ENCODE measurements around the gene ARHGEF7.
"Not testable (repeated sequence)": the region's sequence is repeated elsewhere in the genome, so short reads cannot be mapped to it uniquely, and the experiment has no call there.

The ARHGEF7 gene

DNA sequence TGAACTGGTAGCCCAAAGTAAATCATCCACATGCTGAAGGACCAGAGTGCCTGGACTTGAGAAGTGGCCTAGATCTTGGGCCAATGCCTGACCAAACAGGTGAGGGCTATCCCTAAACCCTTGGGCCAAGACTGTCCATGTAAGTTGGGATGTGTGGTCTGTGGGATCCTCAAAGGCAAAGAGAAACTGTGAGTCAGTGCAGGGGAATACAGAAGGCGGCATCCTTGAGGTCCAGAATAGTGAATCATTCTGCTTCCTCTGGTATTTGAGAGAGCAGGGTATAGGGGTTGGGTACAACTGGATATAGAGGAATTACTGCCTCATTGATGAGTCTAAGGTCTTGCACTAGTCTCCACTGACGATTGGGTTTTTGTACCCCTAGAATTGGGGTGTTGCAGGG is 79.5 kb downstream of the ARHGEF7 start:
- not testable (repeated sequence) for DNase-seq (ENCODE audit: low read depth, low spot score)

DNA sequence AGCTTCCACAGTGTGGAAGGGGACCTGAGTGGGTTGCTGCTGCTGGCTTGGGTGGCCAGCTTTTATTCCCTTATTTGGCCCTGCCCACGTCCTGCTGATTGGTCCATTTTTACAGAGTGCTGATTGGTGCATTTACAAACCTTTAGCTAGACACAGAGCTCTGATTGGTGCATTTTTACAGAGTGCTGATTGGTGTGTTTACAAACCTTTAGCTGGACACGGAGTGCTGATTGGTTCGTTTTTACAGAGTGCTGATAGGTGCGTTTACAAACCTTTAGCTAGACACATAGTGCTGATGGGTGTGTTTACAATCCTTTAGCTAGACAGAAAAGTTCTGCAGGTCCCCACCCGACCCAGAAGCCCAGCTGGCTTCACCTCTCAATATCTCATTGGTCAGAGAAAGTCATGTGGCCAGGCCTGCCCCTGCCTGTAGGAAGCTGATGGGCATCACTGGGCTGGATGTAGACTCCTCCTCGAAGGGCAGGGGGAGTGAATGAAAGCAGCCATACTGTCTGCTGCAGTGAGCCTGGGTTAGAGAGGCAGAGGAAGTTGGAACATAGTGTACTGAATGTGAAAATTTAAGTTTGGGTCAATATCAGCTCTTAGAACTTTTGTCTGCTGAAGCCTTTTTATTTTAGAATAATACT is 83.7 kb downstream of the ARHGEF7 start:
- DNase-seq (ENCODE audit: low read depth, low spot score): not testable (repeated sequence)

DNA sequence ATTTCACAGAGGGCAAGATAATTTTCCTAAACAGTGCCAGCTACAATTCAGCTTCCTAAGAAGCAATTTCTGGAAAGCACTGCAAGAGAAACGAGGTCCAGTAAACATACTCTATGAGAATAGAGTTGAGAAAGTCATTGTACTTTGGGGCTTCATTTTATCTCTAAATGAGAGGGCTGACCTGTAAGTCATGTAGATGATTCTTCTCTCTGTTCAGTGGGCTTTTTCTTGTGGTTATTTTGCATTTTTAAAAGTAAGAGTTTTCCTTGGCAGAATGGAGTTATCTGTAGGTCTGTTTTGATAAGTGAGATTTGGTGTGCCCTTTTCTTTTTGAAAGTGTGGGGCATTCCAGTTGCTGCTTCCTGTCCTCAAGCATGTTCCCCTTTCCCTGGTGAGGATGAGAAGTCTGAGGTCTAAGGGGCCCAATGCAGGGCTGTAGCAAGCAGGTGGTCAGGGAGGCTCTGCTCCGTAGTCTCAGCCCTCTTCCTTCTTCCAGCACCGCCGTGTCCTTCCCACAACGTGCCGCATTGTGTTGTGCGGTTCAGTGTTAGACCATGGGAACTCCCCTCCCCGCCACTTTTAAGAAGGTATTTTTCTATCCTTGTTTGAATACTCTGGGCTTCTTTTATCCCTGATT is 86.3 kb downstream of the ARHGEF7 start:
- no peak for DNase-seq (ENCODE audit: low read depth, low spot score)

DNA sequence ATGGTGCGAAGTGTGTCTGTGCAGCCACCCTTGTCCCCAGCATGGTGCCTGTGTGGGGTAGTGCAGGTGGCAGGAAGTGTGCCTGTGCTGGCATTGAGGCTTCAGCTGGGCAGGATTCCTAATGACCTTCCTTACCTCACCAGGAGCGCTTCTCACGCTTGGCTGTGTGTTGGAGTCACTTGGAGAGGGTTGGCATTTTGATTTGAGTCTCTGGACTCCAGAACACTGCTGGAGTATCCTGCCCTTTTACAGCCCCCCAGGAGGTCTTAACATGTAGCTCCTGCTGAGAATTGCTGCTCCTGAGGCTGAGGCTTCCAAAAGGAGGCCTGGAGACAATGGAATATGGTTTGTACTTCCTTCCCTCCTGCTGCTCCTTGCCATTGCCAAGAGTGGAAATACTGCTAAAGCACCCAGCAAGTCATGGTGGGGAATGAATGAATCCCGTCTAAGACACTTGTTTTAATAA is 87.1 kb downstream of the ARHGEF7 start:
- DNase-seq (ENCODE audit: low read depth, low spot score): no peak

DNA sequence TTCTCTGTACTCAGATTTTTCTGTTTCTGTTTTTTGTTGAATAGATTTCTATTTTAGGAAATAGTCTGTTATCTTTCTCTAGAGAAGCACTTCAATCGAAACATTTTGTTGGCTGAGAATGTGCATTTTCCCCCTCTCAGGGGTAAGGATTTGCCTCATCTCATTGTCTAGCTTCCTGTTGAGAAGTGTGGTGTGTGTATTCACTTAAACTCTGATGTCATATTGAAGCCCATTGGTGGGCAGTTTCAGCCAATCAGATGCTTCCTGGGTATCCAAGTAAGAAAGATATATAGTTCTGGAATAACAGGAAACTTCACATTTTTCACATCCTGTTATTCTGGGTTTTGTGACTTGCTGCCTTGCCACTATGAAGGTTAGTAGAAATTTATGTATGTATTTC is 87.6 kb downstream of the ARHGEF7 start:
- DNase-seq (ENCODE audit: low read depth, low spot score): no peak

DNA sequence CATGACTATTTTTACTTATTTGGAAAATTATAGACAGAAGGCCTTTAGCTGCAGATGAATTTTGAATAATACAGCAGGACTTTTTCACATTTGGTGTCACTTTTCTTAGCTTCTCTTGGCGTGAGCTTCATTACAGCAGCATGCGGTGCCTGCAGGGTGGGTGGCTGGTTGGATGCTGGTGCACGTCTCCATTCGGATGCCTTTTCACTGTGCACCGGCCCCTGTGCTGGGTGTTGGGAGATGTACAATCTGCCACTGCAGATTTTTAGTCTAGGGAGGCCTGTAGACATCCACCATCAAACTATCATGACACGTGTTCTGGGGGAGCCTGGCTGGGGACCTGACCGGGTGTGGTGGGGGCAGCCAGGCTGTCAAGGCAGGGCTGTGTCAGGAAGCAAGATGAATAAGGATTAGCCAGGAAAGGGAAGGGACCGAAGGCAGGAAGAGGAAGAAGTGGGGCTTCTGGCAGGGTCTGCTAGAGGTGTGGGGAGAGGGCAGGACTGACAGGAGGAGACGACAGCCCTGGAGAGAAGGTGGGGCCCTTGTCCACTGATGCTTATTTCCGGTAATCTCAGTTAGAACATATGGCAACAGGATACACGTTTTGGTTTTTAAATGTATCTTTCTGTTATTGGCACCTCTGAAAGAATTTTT is 88.8 kb downstream of the ARHGEF7 start:
- DNase-seq (ENCODE audit: low read depth, low spot score): no peak

DNA sequence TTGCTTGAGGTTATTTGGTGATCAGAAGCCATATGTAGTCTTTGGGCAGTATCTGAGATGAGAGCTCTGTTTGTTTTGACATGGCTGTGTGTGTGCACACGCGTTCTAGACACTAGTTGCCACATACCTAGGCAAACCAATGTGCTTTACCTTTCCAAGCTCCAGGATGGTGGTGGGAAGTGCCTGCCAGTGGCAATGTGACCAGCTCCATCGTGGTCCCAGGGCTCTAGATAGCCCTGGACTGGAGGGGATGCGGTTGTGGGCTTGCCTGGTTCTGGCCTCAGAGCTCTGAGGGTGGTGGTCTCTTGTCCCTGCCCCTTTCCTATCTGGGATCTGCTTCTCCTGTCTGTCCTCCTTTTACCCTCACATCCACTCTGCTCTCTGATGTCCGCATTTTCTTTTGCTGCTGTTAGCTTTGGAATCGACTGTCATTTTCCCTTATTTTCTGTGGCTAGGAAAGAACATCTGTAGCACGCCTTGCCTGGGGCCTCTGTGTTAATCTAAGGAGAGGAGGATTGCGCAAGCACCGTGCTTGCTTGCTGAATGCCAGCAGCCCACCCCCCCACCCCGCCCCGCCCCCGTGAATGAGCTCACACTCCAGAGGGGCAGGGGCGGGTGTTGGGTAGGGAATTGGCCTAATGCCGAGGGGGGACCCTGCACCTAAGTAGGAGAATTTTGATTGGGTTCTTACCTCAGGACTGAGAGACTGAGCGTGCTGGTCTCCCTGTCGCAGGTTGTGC is 89.5 kb downstream of the ARHGEF7 start:
- DNase-seq (ENCODE audit: low read depth, low spot score): no peak

DNA sequence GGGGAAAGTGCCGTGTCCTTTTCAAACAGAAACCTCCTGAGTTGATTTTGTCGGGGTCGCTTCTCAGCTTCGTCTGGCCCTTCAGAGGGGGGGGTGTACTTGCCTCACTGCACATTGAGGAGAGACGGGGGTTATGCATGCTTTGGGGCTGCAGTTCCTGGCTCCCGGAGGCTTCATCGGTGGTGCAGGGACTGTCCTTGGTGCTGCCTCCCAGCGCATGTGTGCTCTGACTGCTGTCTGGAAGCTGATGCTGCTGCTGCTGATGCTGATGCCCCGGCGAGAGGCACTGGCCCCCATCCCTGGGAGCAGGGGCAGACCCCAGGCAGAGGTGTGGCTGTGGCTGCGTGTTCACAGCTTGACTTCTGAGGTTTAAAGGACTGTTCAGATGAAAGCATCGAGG is 91.0 kb downstream of the ARHGEF7 start:
- no peak for DNase-seq (ENCODE audit: low read depth, low spot score)

DNA sequence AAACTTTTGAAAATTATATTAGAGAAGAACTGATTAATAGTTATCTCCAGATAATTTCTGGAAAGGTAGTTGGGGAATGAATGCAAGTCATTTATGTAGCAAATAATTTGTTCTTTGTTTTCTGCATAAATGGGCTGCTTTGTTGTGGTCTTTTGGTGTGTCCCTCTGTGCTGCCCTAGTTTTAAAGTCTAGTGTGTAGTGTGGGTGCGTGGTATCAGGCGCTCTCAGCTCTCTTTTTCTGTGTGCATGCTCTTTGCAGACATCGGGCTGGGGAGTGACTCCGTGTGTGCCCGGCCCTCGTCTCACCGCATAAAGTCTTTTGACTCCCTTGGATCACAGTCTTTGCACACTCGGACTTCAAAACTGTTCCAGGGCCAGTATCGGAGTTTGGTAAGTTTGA is 94.5 kb downstream of the ARHGEF7 start:
- no peak for DNase-seq (ENCODE audit: low read depth, low spot score)

DNA sequence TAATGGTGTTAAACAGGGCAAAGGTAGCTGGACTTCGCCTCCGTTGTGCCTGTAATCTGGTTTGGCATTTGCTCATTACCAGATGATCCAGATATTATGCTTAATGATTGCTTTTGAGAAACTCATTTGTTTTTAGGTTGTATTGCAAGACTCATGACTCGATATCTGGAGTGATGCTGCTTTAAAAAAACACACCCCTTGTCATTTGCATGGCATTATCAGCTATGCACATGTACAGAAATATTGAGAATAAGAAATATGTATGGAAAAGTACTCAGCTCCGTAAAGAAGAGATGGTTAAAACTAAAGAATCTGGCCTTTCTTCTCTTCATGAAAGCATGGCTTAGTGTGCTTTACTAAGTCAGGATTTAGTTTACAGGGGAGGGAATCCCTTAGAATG is 95.0 kb downstream of the ARHGEF7 start:
- DNase-seq (ENCODE audit: low read depth, low spot score): no peak

DNA sequence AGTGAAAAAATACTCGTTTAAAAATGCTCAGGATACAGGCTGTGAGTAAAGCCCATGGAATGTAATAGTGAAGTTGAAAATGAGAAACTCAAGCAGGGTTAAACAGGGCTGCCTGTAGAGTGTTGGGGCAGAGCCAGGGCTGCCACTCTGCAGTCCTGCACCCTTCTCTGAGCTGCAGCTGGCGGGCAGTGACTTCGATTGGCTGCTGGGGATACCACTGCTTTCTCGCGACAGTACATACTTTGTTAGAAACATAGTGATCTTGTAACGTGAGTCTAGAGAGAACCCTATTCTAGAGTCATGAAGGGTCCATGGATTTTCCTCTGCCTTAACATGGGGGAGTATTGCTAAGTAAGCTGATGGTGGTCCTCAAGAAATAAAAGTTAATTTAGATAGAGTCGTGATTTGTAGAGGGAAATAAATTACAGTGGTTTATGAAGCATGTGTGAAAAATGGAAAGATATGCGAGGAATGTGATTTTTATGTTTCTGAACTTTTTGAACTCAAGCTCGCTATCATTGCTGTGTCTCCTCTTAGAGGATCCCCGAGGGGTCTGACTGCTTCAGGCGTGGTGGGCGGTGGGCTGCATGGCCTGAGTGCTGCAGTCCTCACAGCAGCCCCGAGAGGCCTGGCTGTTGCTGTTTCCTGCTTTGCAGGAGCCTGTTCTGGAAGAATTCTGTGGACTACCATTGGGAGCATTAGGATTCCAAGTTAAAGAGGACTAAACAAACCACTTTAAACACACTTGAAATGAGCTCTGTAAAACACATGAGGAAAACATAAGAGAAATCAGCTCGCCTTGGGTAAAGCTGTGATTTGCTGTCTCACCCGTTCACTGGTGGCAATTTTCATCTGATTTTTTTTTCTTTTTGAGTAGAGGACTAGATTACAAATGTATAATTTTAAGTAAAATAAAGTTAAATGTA is 95.7 kb downstream of the ARHGEF7 start:
- DNase-seq (ENCODE audit: low read depth, low spot score): no peak

DNA sequence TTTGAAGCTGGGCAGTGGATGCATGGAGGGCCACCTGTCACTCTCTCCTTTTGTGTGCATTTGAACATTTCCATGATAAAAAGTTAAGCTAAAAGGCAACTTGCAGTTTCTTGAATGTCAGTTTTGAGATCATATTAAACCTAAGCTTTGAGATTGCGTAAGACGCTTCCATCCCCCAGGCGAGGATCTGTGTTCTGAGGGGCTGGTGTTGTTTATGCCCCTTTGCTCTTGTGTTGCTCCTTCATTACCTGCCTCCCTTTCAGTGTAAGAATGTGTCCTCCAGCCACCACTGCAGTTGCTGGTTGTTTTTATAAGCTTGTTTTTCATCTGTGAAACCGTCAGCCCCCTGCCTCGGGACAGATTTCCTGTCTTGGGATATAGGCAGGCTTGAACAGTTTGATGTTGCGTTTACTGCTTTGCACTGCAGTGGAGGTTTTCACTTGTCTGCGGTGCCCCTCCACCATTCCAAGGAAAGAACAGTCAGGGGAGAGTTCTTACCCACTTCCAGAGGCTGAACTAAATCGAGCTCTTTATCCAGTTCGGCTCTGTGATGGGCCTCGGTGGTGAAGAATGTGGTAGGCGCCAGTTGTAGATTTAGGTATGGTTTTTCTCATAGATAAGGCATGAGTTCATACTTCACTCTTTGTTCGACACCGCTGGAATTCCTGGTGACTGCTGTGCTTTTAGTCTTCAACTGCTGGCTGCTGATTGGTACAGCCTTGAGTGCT is 96.8 kb downstream of the ARHGEF7 start:
- DNase-seq (ENCODE audit: low read depth, low spot score): no peak

DNA sequence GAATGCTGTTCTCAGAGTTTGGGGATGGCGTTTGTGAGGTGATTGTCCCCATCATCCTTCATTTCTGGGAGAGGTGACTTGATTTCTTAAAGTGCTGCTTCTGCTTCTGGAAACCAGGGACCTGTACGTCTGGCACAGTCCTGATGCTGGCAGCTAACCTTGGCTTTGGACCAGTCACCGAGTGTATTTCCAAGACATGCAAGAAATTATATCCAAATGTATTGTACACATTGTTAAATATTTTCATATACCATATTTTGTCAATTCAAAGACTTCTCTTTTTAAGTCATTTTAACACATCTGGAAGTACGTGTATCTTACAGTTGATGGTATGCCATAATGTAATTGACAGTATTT is 97.4 kb downstream of the ARHGEF7 start:
- no peak for DNase-seq (ENCODE audit: low read depth, low spot score)

DNA sequence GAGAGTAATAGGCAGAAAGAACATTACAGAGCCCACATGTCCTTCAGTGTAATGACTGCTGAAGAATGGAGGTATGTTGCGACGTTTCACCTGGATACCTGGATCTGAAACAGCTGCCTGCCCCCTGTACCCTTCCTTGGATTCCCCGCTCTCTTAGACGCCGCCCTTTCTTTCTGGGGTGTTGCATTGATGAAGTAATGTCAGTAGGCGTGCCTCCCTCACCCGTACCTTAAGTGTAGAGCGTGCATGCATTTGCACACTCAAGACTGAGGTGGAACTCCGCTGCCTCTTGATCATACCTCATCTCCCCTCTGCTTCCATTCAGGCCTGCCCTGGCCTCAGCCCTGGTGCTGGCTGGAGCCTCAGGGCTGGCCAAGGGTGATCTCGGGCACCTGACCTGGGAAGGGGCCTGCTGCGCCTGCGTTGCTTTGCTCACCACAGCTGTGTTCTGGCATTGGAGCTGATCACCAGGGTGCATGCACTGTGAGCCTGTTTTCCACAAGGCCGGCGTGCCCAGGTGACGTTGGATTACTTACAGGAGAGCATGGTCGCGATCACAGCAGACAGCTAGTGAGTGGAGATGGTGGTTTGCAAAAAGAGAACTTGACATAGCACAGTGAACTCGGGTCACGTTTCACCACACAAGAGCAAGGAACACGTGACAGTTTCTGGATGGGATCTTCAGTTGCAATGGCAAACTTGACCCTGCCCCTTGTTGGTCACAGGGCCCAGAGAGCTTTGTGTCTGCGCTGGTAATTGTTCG is 99.0 kb downstream of the ARHGEF7 start:
- DNase-seq (ENCODE audit: low read depth, low spot score): no peak

DNA sequence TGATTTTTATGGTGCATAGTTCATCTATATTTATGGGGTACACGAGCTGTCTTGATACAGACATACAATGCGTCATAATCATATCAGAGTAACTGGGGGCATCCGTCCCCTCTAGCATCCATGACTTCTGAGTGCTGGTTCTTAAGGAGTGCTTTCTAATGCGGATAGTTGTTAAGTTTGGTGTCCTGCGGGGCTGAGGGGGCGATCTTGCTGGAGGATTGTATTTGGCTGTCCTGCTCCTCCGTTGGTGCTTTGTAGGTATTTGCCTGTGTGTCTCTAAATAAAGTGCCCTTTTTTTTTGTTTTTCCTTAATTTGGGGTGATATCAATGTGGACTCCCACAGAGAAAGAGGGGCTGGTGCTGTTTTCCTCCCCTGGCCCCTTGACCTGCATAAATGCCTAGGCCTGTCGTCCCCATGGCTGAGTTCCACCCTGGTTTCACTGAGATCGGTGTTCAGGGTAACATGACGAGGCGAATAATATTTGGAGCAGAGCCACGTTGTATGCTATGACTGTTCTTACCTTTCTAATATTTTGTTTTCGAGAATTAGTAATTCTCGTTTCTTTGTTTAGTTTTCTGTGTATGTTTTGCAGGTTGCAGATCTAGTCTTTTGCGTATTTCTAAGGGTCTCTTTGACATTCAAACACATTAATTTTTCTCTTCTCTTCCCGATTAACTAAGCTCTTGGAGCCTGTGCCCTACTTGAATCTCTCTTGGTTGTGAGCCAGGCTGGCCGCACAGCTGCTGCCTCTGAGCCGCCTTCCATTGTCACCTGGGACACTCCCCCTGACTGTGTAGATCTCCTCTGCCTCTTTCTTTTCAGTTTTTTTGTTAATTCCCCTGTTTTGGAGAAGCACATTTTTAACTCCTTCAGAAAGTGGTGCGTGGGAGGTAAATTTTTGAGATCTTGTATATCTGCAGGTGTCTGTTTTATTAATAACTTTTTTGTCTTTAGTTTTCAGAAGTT is 100.3 kb downstream of the ARHGEF7 start:
- no peak for DNase-seq (ENCODE audit: low read depth, low spot score)

DNA sequence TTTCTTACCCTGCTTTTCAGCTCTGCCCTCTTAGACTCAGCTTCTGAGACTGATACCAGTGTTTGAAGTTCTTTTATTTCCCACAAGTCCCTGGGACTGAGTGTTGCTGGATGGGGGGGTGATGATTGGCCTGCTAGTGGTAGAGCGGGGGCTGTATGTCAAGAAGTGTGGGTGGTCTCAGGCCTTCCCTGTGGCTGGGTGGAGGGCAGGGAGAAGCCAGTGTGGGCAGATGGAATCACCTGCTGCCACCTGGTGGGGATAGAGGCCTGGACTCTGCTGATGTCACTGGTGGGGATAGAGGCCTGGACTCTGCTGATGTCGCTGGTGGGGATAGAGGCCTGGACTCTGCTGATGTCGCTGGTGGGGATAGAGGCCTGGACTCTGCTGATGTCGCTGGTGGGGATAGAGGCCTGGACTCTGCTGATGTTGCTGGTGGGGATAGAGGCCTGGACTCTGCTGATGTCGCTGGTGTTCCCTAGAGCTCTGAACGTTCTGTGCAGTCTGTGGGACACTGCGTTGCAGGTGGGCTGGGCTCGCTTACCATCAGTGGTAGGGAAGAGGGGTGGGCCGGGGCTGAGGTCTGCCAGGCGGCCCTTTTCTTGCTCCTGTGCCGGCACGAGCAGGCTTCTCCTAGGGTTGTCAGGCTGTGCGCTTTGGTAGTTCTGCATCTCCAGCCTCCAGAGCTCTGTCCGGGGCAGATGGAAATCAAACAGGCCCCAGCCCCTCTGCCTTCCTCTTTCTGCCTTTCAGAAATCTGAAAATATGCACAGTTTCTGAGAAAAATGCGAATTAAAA is 101.3 kb downstream of the ARHGEF7 start:
- DNase-seq (ENCODE audit: low read depth, low spot score): no peak

DNA sequence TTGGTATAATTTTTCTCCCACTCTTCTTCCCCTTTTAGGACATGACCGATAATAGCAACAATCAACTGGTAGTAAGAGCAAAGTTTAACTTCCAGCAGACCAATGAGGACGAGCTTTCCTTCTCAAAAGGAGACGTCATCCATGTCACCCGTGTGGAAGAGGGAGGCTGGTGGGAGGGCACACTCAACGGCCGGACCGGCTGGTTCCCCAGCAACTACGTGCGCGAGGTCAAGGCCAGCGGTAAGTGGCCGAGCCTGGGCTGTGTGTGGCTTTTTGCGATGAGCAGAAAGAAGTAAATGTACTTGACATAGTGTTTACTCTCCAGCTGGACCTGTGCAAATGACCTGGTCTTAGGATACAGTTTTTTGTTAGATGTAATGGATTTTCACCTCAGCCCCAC is 102.5 kb downstream of the ARHGEF7 start:
- no peak for DNase-seq (ENCODE audit: low read depth, low spot score)

DNA sequence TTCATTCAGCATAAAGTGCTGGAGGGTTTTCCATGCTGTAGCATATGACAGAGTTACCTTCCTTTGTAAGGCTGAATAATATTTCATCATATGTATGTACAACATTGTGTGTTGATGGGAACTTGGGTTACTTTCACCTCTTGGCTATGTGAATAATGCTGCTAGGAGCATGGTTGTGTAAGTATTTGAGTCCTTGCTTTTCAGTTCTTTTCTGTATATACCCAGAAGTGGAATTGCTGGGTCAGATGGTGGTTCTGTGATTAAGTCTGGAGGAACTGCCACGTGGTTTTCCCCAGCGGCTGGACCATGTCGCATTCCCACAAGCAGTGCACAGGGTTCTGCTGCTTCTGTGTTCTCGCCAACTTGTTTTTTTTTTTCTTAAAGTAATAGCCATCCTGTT is 104.2 kb downstream of the ARHGEF7 start:
- no peak for DNase-seq (ENCODE audit: low read depth, low spot score)
